ENCODE results near the gene ANKZF1. TPM values are rescaled to one million over a fixed set of nuclear protein-coding genes. Genes with fewer than 3 reads are reported as not detected.
A peak's percentile ranks its signal among the peaks of the same experiment; 100 is the strongest.

Gene ANKZF1
- total and polyA plus RNA-seq, 2 of the 4 experiments (the other 2 are of a cell fraction), result 18.6 to 33.8 TPM

- dilution Hi-C loops (cut with HindIII; ENCODE audit: low sequenced_read_pairs, unreplicated experiment), result no loop called here
- H2AK9ac ChIP-seq (replicated peaks; ENCODE audit: low read depth, low read length, poor library complexity), result peak overlapping the region; percentile 99
- H3K23ac ChIP-seq (ENCODE audit: low read depth, low read length), result peak overlapping the region; percentile 79; the same call in 1 of the 2 replicates
- peak overlapping the region; percentile 81 for H2AFZ ChIP-seq (replicated peaks; ENCODE audit: low read length, poor library complexity)
- H3K9me3 ChIP-seq (ENCODE audit: control insufficient read depth, insufficient read depth, low read length), result no peaks in the 10 kb centered on the region
- no TSS peak for BruUV-seq (replicated peaks)
- H3K18ac ChIP-seq (ENCODE audit: low read depth, low read length), result peak overlapping the region; percentile 76
- peaks cover 21% of the 10 kb centered on the region; the same call in 1 of the 2 replicates for H3K36me3 ChIP-seq (ENCODE audit: control insufficient read depth, insufficient read depth, low read length)
- peaks cover 23 to 38% of the 10 kb centered on the region in 2 experiments for H3K79me1 ChIP-seq (ENCODE audit: low read depth in 1 of 2, low read length in 2 of 2)
- peak overlapping the region; percentile 70 for H2BK120ac ChIP-seq (ENCODE audit: low read depth, low read length)
- WGBS, 2 experiments (ENCODE audit: extremely low coverage in 2 of 2, insufficient read length in 1 of 2), result 91% methylated on average over 9 of the region's 22 CpGs; no CpG with 5 or more reads in 1 of the 2 experiments
- H4K91ac ChIP-seq (ENCODE audit: insufficient read depth, low read depth, low read length), result peak overlapping the region; percentile 82
- H3K4me2 ChIP-seq (ENCODE audit: low read depth, low read length), result peak overlapping the region; percentile 59
- H3K14ac ChIP-seq (replicated peaks; ENCODE audit: low read depth, low read length), result peak overlapping the region; percentile 90
- POLR2A ChIA-PET (ENCODE audit: unreplicated experiment), result no interaction called here
- peak overlapping the region; percentile 54; the same call in 1 of the 2 replicates for H2BK20ac ChIP-seq (ENCODE audit: low read depth, low read length)
- H2BK5ac ChIP-seq (ENCODE audit: low read depth, low read length, poor library complexity, severe bottlenecking), result peak overlapping the region; percentile 90
- H2AK5ac ChIP-seq (ENCODE audit: low read depth, low read length), result peak overlapping the region; percentile 87
- H3K27ac ChIP-seq (ENCODE audit: insufficient read depth, low read length), result peak overlapping the region; percentile 72
- peaks cover 5% of the 10 kb centered on the region for H3K27me3 ChIP-seq (ENCODE audit: control insufficient read depth, insufficient read depth, low read length)
- ATAC-seq (ENCODE audit: low read depth), result no peak
- CTCF ChIA-PET, result interaction anchor here (1.6 to 2.3 kb wide), 2 partner anchors 27 to 45 kb away, joined by 6 to 10 read pairs; no protein-coding TSS in a partner anchor
- peak overlapping the region; percentile 20 for H3K9ac ChIP-seq (ENCODE audit: low read depth, low read length)
- H3K9me1 ChIP-seq (ENCODE audit: insufficient read depth, low read length), result peaks cover 44% of the 10 kb centered on the region
- peak overlapping the region; percentile 87 for H3K4ac ChIP-seq (ENCODE audit: low read depth, low read length)
- H4K20me1 ChIP-seq (ENCODE audit: insufficient read depth, low read length), result 0 out of 2 replicates have a peak, but pooled peaks cover 8% of the 10 kb centered on the region
- peaks cover 46% of the 10 kb centered on the region for H3K4me1 ChIP-seq (ENCODE audit: control insufficient read depth, insufficient read depth, low read length)
- H4K5ac ChIP-seq (ENCODE audit: low read depth, low read length), result peak overlapping the region; percentile 82
- in situ Hi-C loops (cut with MboI; ENCODE audit: low sequenced_read_pairs), result no loop called here
- peak overlapping the region; percentile 7 to 82 for H4K8ac ChIP-seq (ENCODE audit: low read depth in 2 of 2, low read length in 2 of 2)
- peak overlapping the region; percentile 50; the same call in 2 of the 3 replicates for H2BK15ac ChIP-seq (ENCODE audit: low read depth, low read length)
- peak; percentile 23 for DNase-seq
- H3K4me3 ChIP-seq (ENCODE audit: insufficient read depth, low read depth, low read length), result no peak overlapping the region
- H3K56ac ChIP-seq (ENCODE audit: extremely low read depth, insufficient read depth, low read length), result peak overlapping the region; percentile 76; the same call in 1 of the 2 replicates
- intact Hi-C loops (cut with micrococcal nuclease), result no loop called here
- TF ChIP-seq MAZ (IDR thresholded peaks at IDR 0.05; ENCODE audit: borderline replicate concordance, low read depth, low read length), result no peak
- TF ChIP-seq CEBPB (IDR thresholded peaks at IDR 0.05; ENCODE audit: low read depth, low read length), result no peak
- no peak for TF ChIP-seq RCOR1 (IDR thresholded peaks at IDR 0.05; ENCODE audit: insufficient replicate concordance, low read length)
- TF ChIP-seq ELK1 (IDR thresholded peaks at IDR 0.05; ENCODE audit: borderline replicate concordance, low read depth, low read length), result no peak
- TF ChIP-seq SMC3 (IDR thresholded peaks at IDR 0.05; ENCODE audit: low read depth, low read length), result no peak
- no peak for TF ChIP-seq NFE2L2 (IDR thresholded peaks at IDR 0.05; ENCODE audit: low read depth, low read length)
- no peak for TF ChIP-seq RFX5 (IDR thresholded peaks at IDR 0.05; ENCODE audit: low read depth, low read length)
- no peak for TF ChIP-seq BHLHE40 (IDR thresholded peaks at IDR 0.05; ENCODE audit: low read depth, low read length)
- TF ChIP-seq FOS (IDR thresholded peaks at IDR 0.05; ENCODE audit: low read depth, low read length), result no peak
- no peak for TF ChIP-seq MXI1 (IDR thresholded peaks at IDR 0.05; ENCODE audit: borderline replicate concordance, low read depth, low read length)
- no peak for TF ChIP-seq MAFK (IDR thresholded peaks at IDR 0.05; ENCODE audit: low read depth, low read length)
- TF ChIP-seq CTCF (conservative IDR thresholded peaks at IDR 0.05; ENCODE audit: low read depth, low read length), result no peak
- no peak for TF ChIP-seq CHD1 (IDR thresholded peaks at IDR 0.05; ENCODE audit: low read depth, low read length)
- TF ChIP-seq POLR2A (IDR thresholded peaks at IDR 0.05; ENCODE audit: low read depth, low read length), result no peak
Observed at GRCh38 chr2:219250049-219250781, 20.6 kb downstream of the ANKZF1 start.
